Measurements from ENCODE around the gene RNF126. TPM values are rescaled to one million over a fixed set of nuclear protein-coding genes. Genes with fewer than 3 reads are reported as not detected.

Gene RNF126
- total and polyA plus RNA-seq, 2 of the 4 experiments (the other 2 are of a cell fraction), result 7.0 to 27.4 TPM

- TF ChIP-seq NFE2L2 (IDR thresholded peaks at IDR 0.05; ENCODE audit: low read depth, low read length) (no peak), RFX5 (IDR thresholded peaks at IDR 0.05; ENCODE audit: low read depth, low read length) (no peak)
Measured at GRCh38 chr19:681029-682019, 18.3 kb upstream of the RNF126 start (continued).

GRCh38 chr19:680287-681028 lies 17.4 kb upstream of the RNF126 start:
- peak overlapping the region; percentile 89 for H2AFZ ChIP-seq (replicated peaks; ENCODE audit: low read length, poor library complexity)
- TF ChIP-seq BHLHE40 (IDR thresholded peaks at IDR 0.05; ENCODE audit: low read depth, low read length) (peak; percentile 45), POLR2A (IDR thresholded peaks at IDR 0.05; ENCODE audit: low read depth, low read length) (peak; percentile 94), RAD21 (IDR thresholded peaks at IDR 0.05; ENCODE audit: low read length) (peak; percentile 40), ELK1 (IDR thresholded peaks at IDR 0.05; ENCODE audit: borderline replicate concordance, low read depth, low read length) (no peak), USF2 (IDR thresholded peaks at IDR 0.05; ENCODE audit: low read depth, low read length) (peak; percentile 79), CHD1 (IDR thresholded peaks at IDR 0.05; ENCODE audit: low read depth, low read length) (no peak), NFE2L2 (IDR thresholded peaks at IDR 0.05; ENCODE audit: low read depth, low read length) (no peak), FOS (IDR thresholded peaks at IDR 0.05; ENCODE audit: low read depth, low read length) (0 out of 2 replicates have a peak, but pooled peaks have one; percentile 17), SMC3 (IDR thresholded peaks at IDR 0.05; ENCODE audit: low read depth, low read length) (peak; percentile 39), MXI1 (IDR thresholded peaks at IDR 0.05; ENCODE audit: borderline replicate concordance, low read depth, low read length) (no peak)

More at GRCh38 chr19:680287-681028, 17.4 kb upstream of the RNF126 start:
- peak overlapping the region; percentile 58; the same call in 1 of the 2 replicates for H2BK120ac ChIP-seq (ENCODE audit: low read depth, low read length)
- in situ Hi-C loops (cut with MboI; ENCODE audit: low sequenced_read_pairs) (no loop called here), dilution Hi-C loops (cut with HindIII; ENCODE audit: low sequenced_read_pairs, unreplicated experiment) (no loop called here), intact Hi-C loops (cut with micrococcal nuclease) (no loop called here)
- H2AK9ac ChIP-seq (replicated peaks; ENCODE audit: low read depth, low read length, poor library complexity), result peak overlapping the region; percentile 96
- H2AK5ac ChIP-seq (ENCODE audit: low read depth, low read length), result no peak overlapping the region
- peak overlapping the region; percentile 10; the same call in 1 of the 2 replicates for H3K14ac ChIP-seq (replicated peaks; ENCODE audit: low read depth, low read length)
- H4K5ac ChIP-seq (ENCODE audit: low read depth, low read length), result peak overlapping the region; percentile 96
- no peaks in the 10 kb centered on the region for H3K9me3 ChIP-seq (ENCODE audit: control insufficient read depth, insufficient read depth, low read length)
- no peak overlapping the region for H3K23ac ChIP-seq (ENCODE audit: low read depth, low read length)
- peak overlapping the region; percentile 86 for H2BK5ac ChIP-seq (ENCODE audit: low read depth, low read length, poor library complexity, severe bottlenecking)
- ATAC-seq (ENCODE audit: low read depth), result peak; percentile 84
- peak overlapping the region; percentile 62 to 95; a peak in 3 of 4 replicates for H4K8ac ChIP-seq (ENCODE audit: low read depth in 2 of 2, low read length in 2 of 2)
- DNase-seq, result peak; percentile 98
- BruUV-seq (replicated peaks), result no TSS peak
- peak overlapping the region; percentile 97 for H3K4me2 ChIP-seq (ENCODE audit: low read depth, low read length)
- no peak overlapping the region; the same call in 1 of the 2 replicates for H2BK20ac ChIP-seq (ENCODE audit: low read depth, low read length)
- H3K56ac ChIP-seq (ENCODE audit: extremely low read depth, insufficient read depth, low read length), result no peak overlapping the region
- no peaks in the 10 kb centered on the region for H3K27me3 ChIP-seq (ENCODE audit: control insufficient read depth, insufficient read depth, low read length)
- peaks cover 12% of the 10 kb centered on the region for H3K9me1 ChIP-seq (ENCODE audit: insufficient read depth, low read length)
- peak overlapping the region; percentile 96 for H3K18ac ChIP-seq (ENCODE audit: low read depth, low read length)
- H4K20me1 ChIP-seq (ENCODE audit: insufficient read depth, low read length), result peaks cover 18% of the 10 kb centered on the region
- H3K9ac ChIP-seq (ENCODE audit: low read depth, low read length), result peak overlapping the region; percentile 73
- ChIA-PET CTCF (no interaction called here), POLR2A (ENCODE audit: unreplicated experiment) (interaction anchor here (0.8 kb wide), 1 partner anchor 182 kb away, joined by 22 read pairs; no protein-coding TSS in a partner anchor)
- WGBS, 2 experiments (ENCODE audit: extremely low coverage in 2 of 2, insufficient read length in 1 of 2), result 0% methylated on average over 19 of the region's 70 CpGs; no CpG with 5 or more reads in 1 of the 2 experiments
- peak overlapping the region; percentile 38 for H4K91ac ChIP-seq (ENCODE audit: insufficient read depth, low read depth, low read length)
- peak overlapping the region; percentile 66 for H3K4ac ChIP-seq (ENCODE audit: low read depth, low read length)
- H3K27ac ChIP-seq (ENCODE audit: insufficient read depth, low read length), result peak overlapping the region; percentile 95
- H3K4me3 ChIP-seq (ENCODE audit: insufficient read depth, low read depth, low read length), result peak overlapping the region; percentile 72
- H3K4me1 ChIP-seq (ENCODE audit: control insufficient read depth, insufficient read depth, low read length), result peaks cover 18% of the 10 kb centered on the region
- H2BK15ac ChIP-seq (ENCODE audit: low read depth, low read length), result peak overlapping the region; percentile 38; the same call in 1 of the 3 replicates
- H3K79me1 ChIP-seq (ENCODE audit: low read depth in 1 of 2, low read length in 2 of 2), result peaks cover 13 to 51% of the 10 kb centered on the region in 2 experiments; a peak in 3 of 4 replicates
- peaks cover 2% of the 10 kb centered on the region; the same call in 1 of the 2 replicates for H3K36me3 ChIP-seq (ENCODE audit: control insufficient read depth, insufficient read depth, low read length)
